ENCODE results near the gene ERN1.

ERN1 gene

DNA sequence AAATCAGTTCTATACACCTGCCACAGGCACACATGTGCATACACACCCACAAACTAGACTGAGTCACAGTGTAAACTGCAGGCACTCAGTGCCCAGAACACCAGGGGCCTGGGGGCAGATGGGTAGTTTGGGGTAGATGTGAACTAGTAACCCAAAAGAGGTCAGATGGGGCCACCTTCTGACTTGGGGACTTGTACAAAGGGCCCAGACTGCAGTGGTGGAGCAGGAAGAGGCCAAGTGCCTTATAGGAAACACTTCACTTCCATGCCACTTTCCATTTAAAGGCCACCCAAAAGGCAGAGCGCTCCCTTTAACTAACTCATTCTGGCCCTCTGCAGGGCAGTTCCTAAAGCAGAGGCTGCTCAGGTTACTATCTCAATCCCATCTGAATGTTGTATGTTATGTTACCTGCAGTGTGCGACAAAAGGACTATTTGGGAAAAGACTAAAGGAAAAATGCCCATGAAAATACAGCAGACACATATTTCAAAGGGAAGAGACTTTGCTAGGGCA lies 27.8 kb upstream of the ERN1 start:
- no peak for DNase-seq

DNA sequence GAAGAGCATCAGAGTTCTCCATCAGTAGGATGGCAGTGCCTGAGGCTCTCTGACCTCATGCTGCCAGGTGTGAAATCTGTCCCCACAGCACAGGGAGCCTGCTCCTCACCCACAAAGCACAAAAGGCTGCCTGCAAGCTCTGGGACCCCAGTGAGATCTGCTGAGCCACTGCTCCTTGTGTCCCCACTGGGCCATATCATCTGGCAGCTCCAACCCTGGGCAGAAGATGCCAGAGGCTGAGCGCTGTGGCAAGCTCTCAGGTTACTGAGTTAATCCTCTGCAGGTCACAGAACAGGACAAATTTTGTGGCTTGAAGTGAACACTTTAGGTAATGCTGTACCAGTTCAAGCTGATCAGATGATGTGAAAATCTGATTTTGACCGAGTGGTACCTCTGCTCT lies 26.7 kb upstream of the ERN1 start:
- no peak for DNase-seq

DNA sequence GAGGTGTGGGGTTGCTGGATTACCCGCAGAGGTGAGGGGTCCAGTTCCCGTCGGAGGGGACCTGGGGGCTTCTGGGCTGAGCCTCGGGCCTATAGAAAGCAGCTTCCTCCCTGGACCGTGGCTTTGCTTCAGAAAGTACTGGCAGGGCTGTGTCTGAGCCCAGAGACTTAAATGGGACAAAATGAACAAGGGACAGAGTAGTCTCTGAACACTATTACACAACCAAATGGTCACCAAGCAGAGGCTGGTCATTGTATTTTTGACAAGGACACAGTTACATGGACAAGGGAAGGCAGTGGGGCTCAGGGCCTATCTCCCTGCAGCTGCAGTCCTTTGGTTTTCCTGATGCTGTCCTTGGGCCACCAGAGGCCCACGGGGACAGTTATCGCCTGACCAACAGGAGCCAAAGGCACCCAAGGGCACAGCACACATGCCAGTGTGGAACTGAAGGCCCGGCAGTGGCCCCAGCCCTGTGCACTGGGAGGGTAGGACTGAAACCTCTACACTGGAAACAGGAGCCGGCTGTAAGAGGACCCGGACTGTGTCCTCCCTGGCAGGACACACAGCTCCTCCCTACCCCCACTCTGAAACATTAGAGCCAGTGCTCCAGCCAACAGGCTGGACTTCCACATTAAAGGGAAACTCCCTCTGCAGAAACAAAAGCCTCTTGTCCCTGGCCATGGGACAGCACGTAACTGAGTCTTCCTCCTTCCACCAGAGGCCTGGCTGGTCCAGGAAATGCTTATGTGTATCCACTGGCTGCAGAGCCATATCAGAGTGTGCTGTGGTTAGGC lies 26.0 kb upstream of the ERN1 start:
- DNase-seq, result no peak

DNA sequence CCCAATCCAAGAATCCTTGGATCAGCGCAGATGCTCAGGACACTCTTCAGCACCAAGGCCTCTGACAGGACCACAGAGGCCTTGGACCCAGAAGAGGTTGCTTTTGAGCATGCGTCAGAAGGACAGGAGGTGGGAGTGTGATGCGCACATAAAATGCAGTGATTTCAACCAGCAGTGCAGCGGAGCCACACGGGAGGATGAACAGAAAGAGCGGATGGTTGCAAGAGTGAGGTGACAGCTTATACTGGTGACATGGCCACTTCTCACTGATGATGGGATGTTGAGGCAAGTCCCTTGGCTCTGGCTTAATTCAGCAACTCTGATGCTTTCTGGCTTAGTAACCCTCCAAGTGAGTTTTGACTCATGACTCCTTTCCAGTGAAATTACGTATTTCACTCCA lies 25.2 kb upstream of the ERN1 start:
- DNase-seq, result no peak

DNA sequence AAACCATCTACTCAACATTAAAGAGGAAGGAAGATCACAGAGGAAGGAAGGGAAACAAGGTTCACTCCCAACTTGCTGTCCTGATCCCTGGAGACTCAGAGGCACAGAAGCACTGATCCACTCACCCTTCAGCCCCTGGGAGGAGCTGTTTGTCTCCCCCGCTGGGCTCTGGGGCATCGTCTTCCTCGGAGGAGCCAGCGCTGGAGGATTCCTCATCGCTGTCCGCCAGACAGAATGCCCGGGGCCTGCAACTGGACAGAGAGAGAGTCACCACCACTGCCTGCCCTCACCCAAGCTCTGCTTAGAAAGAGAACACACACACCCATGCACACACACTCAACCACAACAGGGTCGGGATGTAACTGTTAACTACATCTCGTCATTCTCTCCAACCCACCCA lies 24.8 kb upstream of the ERN1 start:
- no peak for DNase-seq

DNA sequence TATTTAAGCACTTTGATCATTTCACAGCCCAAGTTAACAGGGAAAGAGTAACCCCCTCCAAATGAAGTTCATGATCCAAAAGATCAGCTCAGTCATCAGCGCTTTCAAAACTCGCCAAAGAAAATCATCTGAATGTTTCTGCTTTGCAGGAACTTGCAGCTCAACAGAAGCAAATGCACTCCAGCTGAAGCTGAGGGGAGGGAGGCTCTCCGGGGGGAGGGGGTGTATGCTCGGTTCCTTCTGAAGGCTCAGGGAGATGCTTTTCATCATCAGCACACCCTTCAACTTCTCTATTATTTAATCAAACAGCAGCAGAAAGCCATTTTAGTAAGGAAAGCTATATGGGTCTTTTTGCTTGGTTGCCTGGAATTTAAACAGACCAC lies 24.4 kb upstream of the ERN1 start:
- no peak for DNase-seq

DNA sequence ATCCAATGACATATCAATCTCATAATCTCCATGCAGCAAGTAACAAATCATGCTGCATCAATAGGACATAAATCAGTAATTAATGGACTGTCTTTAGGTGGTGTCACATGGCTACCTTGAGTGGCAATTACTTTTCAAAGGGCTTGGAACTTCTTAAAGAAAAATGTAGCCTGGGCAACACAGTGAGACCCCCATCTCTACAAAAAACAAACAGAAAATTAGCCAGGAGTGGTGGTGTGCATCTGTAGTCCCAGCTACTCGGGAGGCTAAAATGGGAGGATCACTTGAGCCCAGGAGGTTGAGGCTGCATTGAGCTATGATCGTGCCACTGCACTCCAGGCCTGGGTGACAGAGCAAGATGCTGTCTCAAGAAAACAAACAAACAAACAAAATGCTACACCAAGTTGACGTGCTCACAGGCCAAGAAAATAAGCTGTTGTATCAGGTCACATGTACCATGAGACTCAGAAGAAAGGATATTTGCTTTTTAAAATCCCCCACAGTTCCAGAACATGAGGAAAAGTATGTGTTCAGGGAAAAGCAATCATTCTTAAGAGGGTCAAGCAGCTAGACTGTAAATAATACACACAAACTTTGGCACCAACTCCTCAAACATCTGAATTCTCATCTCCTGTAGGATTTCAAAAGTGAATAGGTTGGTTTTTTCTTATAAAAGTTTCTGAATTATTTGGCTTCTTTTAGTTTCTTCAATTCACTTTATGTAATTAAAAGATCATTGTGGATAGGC lies 23.8 kb upstream of the ERN1 start:
- DNase-seq, result no peak

DNA sequence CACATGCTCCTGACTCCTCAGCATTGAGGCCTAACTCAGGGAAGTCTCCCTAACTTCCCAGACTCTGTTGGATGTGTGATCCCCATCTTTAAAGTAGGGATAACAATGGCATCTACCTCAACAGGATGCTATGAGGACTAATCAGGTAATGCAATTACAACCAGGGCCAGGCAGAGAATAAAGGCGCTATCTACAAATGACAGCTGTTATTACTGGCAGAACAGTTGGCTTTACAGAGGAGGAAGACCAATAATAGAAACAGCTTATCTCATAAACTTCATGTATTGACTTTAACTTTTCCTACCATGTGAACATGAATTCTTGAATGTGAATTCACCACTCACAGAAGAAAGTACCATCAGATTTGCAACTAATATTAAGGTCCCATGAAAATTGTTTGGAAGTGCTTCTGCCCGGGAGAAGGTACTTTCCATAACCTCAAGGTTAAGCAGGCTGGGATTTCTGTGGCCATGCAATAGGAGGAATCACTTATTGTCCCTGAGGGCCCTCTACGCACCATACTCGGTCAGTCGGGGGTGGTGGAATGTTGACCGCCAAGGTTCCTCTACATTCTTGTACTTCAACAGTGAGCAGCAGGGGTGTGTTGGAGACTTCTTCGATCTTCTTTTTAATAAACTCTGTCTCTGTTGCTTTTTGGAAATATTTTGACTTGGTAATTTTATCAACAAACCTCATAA lies 22.6 kb upstream of the ERN1 start:
- no peak for DNase-seq

DNA sequence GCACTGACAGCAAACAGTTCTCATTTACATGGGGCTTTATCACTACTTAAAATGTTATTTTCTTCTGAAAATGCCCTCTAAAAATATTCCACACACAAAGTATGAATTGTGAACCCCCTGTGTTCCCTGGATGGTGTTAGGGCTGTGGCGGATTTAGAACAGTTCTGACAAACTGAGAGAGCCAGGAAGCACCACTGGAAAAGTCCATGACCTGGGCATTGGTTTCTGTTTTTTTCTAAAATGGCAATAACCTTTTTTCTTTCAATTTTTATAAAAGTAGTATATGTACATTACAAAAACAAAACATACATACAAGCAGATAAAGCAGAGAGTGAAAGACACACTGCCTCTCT lies 21.0 kb upstream of the ERN1 start:
- no peak for DNase-seq

DNA sequence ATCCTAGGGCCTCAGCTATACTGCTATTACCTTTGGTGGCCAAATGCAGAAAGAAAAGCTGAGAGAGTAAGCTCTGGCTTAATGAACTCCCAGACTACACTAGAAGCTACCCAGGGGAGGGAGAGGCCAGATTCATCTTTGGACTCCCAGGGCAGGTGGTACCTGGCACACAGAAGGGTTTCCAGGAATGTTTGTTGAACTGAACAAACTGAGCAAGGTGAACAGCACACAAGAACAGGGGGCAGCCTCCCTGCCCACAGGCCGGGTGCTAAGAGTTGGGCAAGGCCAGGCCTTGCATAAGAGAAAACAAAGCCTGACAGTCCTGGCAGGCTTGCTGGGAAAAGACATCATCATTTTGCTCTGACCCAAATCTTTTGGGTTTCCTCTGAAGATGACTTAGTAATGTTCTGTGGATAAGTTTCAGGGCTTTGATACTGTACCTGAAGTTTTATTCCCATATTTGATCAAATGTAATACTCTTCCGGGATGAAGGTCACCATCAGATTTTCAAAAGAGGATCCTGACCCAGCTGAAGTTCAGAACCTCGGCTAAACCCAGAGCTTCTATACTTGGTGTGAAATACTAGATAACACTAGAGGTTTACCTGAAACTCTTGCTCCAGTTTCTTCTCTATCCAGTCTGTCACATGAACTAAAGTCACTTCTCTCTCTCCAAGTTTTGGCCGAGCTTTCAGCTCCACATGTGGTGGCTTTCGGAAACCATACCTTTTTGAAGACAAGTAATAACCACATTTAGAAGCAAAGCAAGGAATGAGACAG lies 20.5 kb upstream of the ERN1 start:
- DNase-seq, result no peak

DNA sequence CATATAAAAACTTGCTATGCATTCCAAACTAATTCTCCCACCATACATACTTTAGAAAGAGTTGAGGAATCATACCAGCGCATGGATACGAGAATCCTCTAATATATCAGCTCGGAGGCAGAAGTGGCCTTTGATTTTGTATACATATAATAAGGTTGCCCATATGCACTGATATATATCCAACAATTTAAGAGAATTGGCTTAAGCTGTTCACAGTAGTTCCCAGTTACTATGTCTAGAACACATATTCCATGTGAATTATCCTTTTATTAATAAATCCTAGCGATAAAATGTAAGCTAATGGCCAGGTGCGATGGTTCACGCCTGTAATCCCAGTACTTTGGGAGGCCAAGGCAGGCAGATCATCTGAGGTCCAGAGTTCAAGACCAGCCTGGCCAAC lies 19.3 kb upstream of the ERN1 start:
- DNase-seq, result no peak

DNA sequence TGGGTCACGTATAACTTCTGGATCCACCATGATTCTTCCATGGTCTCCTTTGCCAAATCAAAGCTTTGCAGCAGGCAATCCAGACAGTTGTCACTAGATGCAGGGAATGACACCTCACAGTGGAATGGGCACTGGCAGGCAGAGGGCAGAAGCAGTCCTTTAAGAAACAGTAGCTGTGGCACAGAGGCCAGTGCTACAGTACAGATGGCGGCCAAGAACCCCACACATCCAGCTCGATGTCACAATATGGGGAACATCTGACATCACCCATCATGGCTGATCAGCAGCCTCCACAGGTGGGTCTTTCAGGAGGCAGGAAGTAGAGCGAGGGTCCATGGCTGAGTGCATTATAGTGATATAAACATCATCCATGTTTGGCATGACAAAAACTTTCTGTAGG lies 18.8 kb upstream of the ERN1 start:
- no peak for DNase-seq

DNA sequence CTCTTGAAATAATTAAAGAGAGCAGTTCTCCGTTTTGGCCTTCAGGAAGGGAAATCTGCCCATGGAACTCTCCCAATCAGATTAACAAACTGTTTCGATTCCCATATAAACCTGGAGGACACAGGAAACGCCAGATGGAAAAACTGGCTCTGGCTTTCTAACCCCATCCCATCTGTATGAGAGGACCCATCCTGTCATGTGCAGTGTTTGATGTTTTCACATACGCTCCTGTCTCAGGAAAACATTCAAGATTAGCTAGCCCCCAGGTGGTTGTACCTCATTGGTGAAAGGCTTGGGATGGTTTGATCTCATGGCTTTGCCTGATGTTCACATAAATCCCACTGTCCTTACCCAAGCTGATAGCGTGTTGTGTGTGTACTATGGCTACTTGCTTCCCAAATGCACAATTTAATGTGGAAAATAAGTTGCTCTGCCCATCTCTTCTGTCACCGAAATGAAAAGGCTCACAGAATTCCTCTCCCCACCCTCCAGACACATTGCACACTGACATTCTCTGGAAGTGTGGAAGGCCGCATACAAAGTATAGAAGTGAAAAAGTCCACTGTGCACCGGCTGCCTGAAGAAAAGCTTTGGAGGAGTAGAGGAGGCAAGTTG lies 18.2 kb upstream of the ERN1 start:
- no peak for DNase-seq

DNA sequence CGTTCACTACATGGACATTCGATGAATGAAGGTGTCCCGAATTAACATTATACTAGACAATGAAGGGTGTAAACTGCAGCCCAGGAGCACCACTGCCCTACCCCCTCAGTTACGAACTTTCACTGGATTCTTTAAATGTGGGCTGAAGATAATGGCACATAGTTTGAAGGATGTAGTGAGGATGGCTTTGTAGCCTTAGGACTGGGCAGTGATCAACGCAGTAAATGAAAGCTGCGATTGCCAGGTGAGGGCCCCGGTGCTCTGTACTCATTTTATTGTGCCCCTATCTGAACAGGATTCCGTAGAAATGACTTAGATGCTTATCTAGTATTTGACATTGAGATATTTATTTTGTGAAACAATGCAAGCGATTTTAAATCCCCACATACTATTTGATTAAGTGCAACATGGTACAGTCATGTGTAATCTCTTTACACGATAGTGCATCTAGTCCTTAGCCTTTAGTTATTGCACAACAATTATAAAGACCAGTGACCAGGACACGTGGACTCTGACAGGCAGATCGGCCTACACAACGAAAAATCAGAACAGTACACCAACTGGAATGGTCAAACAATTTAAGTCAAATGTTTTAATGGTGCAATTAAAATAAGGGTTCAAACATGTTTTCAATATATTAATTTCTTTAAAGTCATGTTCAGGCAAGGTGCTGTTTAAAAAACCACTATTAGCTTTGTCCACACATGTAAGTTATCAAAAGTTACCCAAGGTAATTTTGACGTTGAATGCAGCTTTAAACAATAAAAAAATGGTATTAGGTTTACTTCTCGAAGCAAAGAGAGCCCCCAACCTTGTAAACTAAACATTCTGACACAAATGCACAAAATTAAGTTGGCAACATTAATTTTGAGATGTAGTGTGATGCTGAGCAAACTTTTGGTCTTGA lies 17.4 kb upstream of the ERN1 start:
- no peak for DNase-seq

DNA sequence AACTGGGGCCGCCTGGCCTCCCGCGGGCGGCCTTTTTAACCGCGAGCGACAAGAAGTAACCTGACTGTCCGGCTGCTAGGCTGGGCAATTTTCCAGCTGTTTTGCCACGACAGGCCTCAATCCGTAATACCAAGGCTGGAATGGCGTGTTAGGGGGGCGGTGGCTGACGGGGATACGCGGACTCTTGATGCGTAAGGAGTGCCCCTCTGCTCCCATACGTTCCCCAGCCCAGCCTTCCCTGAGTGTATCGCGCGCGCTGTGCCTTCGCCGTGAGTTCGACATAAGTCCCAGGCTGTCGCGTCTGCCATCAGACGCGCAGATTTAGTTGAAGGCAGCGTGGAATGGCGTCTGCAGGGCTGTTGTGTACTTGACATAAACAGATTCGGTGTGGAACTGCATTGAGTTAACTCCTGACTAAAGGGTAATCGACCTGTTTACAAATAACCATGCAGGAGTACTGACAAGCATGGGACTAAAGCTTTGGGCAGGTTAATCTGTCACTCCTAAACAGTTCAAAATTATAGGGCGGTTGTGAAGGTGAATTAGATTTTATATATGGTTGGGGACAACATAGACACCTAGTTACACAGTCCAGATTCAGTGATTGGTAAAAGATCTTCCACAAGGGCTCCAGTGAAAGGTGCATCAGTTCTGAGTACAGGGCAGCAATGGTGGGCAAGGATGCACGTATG lies 16.6 kb upstream of the ERN1 start:
- DNase-seq, result no peak

DNA sequence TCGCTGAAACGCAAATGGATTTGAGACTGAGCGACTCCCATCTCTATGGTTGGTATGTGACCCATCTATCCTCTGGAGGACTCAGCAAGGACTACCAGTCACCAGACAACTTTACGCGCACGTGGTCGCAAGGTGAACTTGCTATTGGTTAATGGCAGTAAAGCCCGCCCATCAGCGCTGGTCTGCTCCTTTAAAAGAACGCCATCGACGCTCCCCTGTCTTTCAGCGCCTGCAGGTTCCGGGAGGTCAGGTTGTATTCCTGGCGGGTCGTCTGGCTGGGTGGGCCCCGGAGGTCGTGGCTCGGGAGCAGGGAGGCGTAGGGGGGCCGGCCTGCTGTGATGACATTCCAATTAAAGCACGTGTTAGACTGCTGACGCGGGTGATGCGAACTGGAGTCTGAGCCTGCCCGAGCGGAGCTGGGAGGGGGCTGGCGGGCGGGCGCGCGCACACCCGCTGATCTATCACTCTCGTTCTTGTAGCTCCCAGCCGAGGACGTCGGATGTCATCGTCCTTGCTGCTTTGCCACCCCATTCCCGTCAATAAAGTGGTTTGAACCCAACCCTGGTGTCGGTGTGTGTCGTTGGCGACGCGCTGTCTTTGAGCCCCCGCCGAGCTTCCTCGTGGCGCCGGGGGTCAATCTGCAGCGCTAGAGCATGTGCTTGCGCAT lies 15.9 kb upstream of the ERN1 start:
- DNase-seq, result peak; percentile 91

DNA sequence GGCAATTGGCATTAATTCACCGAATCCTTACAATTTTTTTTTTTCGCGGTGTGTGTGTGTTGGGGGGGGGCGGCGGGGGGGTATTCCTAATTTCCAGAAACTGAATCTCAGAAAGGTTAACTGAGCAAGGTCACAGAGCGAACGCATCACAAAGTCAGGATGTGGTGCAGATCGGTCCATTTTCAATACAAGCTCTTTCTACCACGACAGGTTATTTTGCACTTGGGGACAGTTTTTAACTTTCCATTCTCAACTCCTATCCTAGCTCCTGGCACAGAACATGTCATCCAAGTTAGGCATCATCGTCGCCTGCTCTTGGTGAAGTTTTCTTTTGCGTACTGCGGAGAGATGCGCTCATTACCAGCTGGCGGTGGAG lies 15.4 kb upstream of the ERN1 start:
- no peak for DNase-seq

DNA sequence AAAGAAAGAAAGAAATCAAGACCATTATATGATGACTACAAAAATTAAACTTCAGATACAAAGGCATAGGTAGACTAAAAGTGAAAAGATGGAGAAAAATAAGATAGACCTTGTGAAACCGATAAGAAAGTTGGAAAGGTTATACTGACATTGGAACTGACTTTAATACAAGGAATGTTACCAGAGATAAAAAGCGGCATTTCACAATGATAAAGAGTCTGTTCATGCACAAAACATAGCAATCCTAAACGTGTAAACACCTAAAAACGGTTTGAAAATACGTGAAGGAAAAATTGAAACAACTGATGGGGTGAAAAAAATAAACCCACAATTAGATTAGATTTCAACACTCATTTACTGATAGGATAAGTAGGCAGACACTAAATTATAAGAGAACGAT lies 9.6 kb upstream of the ERN1 start:
- no peak for DNase-seq

DNA sequence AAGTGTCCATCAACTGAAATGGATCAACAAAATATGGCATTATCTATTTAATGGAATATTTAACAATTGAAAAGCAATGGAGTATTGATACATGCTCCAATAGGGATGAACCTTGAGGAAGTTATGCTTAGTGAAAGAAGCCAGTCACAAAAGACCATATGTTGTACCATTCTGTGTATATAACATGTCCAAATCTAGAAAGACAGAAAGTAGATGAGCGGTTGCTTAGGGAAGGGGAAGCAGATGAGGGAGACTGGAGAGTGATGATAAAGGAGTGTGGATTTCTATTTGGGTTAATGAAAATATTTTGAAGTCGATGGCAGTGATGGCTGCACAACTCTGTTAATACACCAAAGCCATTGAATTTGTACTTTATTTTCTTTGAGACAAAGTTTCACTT lies 8.5 kb upstream of the ERN1 start:
- DNase-seq, result no peak

DNA sequence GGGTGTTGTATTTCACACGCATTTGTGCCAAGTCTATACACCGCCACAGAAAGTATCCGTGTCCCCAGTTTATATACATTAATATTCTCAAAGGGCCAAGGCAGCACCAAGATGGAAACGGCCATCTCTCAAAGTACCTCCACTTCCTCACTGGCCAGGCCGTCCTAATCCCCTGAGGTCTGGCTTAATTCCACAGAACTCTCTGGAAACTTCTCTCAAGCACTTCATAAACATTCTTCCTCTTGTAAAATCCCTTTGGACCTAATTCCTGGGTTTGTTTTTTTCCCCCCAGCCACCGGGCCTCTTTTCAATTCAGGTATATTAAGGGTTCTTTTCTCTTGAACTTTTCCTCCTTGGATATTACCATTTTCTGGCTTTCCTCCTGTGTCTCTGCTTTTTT lies 5.1 kb upstream of the ERN1 start:
- DNase-seq, result no peak
